ENCODE data around the gene OR4X2. TPM values are rescaled to one million over a fixed set of nuclear protein-coding genes. Genes with fewer than 3 reads are reported as not detected.
"Not testable (repeated sequence)": the region's sequence is repeated elsewhere in the genome, so short reads cannot be mapped to it uniquely, and the experiment has no call there.

The OR4X2 gene
- not detected in 2 replicates for total RNA-seq

DNA sequence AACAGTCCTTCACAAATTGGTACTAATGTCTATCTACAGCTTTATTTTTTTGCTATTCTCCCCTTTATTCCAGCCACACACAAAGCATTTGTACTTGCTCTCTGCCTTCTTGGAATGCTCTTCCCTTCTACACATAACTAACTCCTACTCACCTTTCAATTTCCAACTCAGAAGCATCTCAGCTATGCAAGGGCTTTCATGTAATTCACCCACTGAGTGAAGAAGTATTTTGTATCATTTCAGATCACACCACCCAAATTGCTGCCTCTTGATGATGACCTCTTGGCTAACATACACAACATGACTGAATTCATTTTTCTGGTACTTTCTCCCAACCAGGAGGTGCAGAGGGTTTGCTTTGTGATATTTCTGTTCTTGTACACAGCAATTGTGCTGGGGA, at the start of gene OR4X2:
OR4X2 (plus strand) TSS at position 301 of the 400 bp plus-strand sequence; CDS start at position 301, 0 bp downstream.
- intact Hi-C loops (cut with micrococcal nuclease), result no loop called here
- Mint-ChIP-seq H3K4me3 (ENCODE audit: low read depth) (no peak within 1 kb of the TSS), H3K27ac (no peak within 1 kb of the TSS), H3K4me1 (ENCODE audit: low read depth) (no peaks in the 10 kb centered on the region), H3K9me3 (peaks cover 8% of the 10 kb centered on the region), H3K27me3 (ENCODE audit: low read depth) (no peaks in the 10 kb centered on the region), H3K36me3 (ENCODE audit: low read depth) (no peaks in the 10 kb centered on the region)
- no peak for DNase-seq (ENCODE audit: low spot score)

DNA sequence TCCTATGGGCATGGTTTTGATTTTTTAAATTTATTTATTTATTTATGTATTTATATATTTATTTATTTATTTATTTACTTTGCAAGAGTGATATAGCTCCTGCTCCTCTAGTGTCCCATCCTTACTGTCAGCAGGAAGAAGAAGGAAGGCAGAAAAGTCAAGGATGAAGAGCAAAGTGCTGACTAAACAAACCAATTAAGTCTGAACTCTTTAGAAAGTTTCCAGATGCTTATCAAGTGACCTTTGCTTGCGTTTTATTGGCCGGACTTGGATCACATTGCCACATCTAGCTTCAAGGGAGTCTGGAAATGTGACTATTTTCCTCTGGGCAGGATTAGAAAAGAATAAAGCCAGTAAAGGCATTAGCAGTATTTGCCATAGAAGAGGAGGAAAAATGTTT, 37.0 kb upstream of the OR4X2 start:
- DNase-seq (ENCODE audit: low spot score), result no peak
- intact Hi-C loops (cut with micrococcal nuclease), result no loop called here
- Mint-ChIP-seq H3K4me3 (ENCODE audit: low read depth) (no peak overlapping the region), H3K27me3 (ENCODE audit: low read depth) (peaks cover 16% of the 10 kb centered on the region), H3K27ac (no peak overlapping the region), H3K9me3 (no peaks in the 10 kb centered on the region), H3K4me1 (ENCODE audit: low read depth) (no peaks in the 10 kb centered on the region), H3K36me3 (ENCODE audit: low read depth) (no peaks in the 10 kb centered on the region)

DNA sequence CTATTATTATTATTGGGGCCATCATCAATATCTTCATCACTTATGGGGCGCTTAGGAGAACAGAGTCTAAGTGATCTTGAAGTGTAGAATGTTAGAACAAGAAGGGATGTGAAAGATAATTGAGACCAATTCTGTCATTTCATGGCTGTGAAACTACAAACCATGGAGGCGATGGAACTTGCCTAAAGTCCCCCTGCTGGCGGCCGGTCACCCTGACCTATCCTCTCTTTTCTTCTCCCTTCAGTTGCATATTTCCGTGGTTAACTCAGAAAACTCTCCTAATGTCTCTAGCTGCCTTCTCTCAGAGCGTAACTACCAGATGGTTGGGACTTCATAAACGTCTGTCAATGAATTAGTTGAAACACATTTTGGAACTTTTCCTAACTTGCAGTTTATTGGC, 34.9 kb upstream of the OR4X2 start:
- H3K9me3 Mint-ChIP-seq, result no peaks in the 10 kb centered on the region
- no peak for DNase-seq (ENCODE audit: low spot score)
- no peaks in the 10 kb centered on the region for H3K4me1 Mint-ChIP-seq (ENCODE audit: low read depth)
- intact Hi-C loops (cut with micrococcal nuclease), result no loop called here
- peaks cover 9% of the 10 kb centered on the region for H3K27me3 Mint-ChIP-seq (ENCODE audit: low read depth)
- H3K4me3 Mint-ChIP-seq (ENCODE audit: low read depth), result no peak overlapping the region
- H3K27ac Mint-ChIP-seq, result no peak overlapping the region
- H3K36me3 Mint-ChIP-seq (ENCODE audit: low read depth), result no peaks in the 10 kb centered on the region

DNA sequence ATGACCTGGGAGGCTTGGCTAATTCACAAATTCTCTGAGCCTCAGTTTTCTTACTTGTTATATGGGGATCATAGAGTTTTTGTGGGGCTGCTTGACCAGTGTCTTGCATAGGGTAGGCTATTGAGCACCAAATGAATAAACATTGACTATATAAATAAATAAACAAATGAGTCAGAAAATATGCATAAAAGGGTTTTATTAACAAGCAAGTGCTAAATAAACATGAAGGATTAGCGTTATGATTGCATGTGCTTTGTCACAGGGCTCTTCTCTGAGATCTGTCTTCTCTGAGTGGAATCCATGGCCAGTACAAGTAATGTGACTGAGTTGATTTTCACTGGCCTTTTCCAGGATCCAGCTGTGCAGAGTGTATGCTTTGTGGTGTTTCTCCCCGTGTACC, 28.4 kb upstream of the OR4X2 start, which contains the start of gene OR4B1:
OR4B1 (plus strand) TSS at position 301 of the 400 bp plus-strand sequence; CDS start at position 301, 0 bp downstream.
- Mint-ChIP-seq H3K9me3 (no peaks in the 10 kb centered on the region), H3K27ac (no peak within 1 kb of the TSS), H3K36me3 (ENCODE audit: low read depth) (no peaks in the 10 kb centered on the region), H3K4me3 (ENCODE audit: low read depth) (no peak within 1 kb of the TSS), H3K4me1 (ENCODE audit: low read depth) (no peaks in the 10 kb centered on the region), H3K27me3 (ENCODE audit: low read depth) (peaks cover 2% of the 10 kb centered on the region)
- intact Hi-C loops (cut with micrococcal nuclease), result no loop called here
- no peak for DNase-seq (ENCODE audit: low spot score)

- Mint-ChIP-seq H3K27me3 (ENCODE audit: low read depth) (no peaks in the 10 kb centered on the region), H3K9me3 (no peaks in the 10 kb centered on the region), H3K36me3 (ENCODE audit: low read depth) (no peaks in the 10 kb centered on the region), H3K27ac (no peak overlapping the region), H3K4me3 (ENCODE audit: low read depth) (no peak overlapping the region), H3K4me1 (ENCODE audit: low read depth) (no peaks in the 10 kb centered on the region)
- intact Hi-C loops (cut with micrococcal nuclease), result no loop called here
- DNase-seq (ENCODE audit: low spot score), result no peak
Measured at GRCh38 chr11:48228761-48229160, 16.1 kb upstream of the OR4X2 start.

- H3K27me3 Mint-ChIP-seq (ENCODE audit: low read depth); H3K4me3 Mint-ChIP-seq (ENCODE audit: low read depth); H3K9me3 Mint-ChIP-seq; H3K36me3 Mint-ChIP-seq (ENCODE audit: low read depth); H3K27ac Mint-ChIP-seq; DNase-seq (ENCODE audit: low spot score); intact Hi-C loops (cut with micrococcal nuclease); H3K4me1 Mint-ChIP-seq (ENCODE audit: low read depth): not testable (repeated sequence)
Measured at GRCh38 chr11:48230057-48230456, 14.8 kb upstream of the OR4X2 start.

DNA sequence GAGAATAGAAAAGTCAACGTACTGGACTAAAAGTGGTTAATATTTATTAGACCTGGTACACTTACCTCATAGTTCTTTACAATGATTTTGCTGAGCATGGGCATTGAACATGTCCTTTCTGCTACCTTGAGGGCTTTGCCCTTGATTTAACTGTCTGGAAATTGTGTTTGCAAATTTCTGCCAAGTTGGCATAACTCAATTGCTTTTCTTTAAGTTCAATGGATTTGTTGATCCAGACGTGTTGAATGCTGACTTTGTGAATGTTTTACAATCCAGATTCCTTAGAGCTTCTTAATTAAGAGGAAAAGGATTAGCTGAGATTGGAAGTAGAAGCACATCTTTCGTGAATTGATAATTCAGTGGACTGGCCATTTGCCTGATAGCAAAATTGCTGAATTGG, 7.2 kb upstream of the OR4X2 start:
- Mint-ChIP-seq H3K9me3 (no peaks in the 10 kb centered on the region), H3K27ac (no peak overlapping the region), H3K27me3 (ENCODE audit: low read depth) (no peaks in the 10 kb centered on the region), H3K4me1 (ENCODE audit: low read depth) (no peaks in the 10 kb centered on the region), H3K4me3 (ENCODE audit: low read depth) (no peak overlapping the region), H3K36me3 (ENCODE audit: low read depth) (no peaks in the 10 kb centered on the region)
- intact Hi-C loops (cut with micrococcal nuclease), result no loop called here
- DNase-seq (ENCODE audit: low spot score), result no peak

GRCh38 chr11:48242501-48242900, 2.4 kb upstream of the OR4X2 start:
- intact Hi-C loops (cut with micrococcal nuclease), result no loop called here
- no peaks in the 10 kb centered on the region for H3K9me3 Mint-ChIP-seq
- no peaks in the 10 kb centered on the region for H3K36me3 Mint-ChIP-seq (ENCODE audit: low read depth)
- DNase-seq (ENCODE audit: low spot score), result no peak
- H3K4me3 Mint-ChIP-seq (ENCODE audit: low read depth), result no peak overlapping the region
- no peak overlapping the region for H3K27ac Mint-ChIP-seq
- no peaks in the 10 kb centered on the region for H3K4me1 Mint-ChIP-seq (ENCODE audit: low read depth)
- no peaks in the 10 kb centered on the region for H3K27me3 Mint-ChIP-seq (ENCODE audit: low read depth)

- no peak for DNase-seq (ENCODE audit: low spot score)
- H3K27ac Mint-ChIP-seq, result no peak overlapping the region
- intact Hi-C loops (cut with micrococcal nuclease), result no loop called here
- H3K4me1 Mint-ChIP-seq (ENCODE audit: low read depth), result no peaks in the 10 kb centered on the region
- H3K4me3 Mint-ChIP-seq (ENCODE audit: low read depth), result no peak overlapping the region
- H3K9me3 Mint-ChIP-seq, result peaks cover 8% of the 10 kb centered on the region
- H3K36me3 Mint-ChIP-seq (ENCODE audit: low read depth), result no peaks in the 10 kb centered on the region
- no peaks in the 10 kb centered on the region for H3K27me3 Mint-ChIP-seq (ENCODE audit: low read depth)
Measured at GRCh38 chr11:48248902-48249301, 4.0 kb downstream of the OR4X2 start.

DNA sequence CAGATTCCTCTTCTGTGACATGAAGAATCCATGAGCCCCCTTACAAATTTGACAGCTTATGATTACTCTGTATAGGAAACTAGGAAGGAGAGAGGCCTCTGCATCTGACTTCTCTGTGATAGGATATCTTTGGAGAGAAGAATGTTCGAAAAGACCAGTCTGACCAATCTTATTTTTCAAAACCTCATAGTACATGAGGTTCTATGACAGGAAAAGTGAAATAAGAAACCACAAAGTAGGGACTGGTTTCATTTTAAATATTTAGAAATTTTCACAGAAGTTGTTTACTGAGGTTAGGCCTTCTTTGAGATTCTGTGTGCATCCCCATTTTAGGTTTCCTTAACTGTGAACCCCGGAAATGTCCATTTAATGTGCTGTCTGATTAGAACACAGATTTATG, 16.7 kb downstream of the OR4X2 start:
- Mint-ChIP-seq H3K4me1 (ENCODE audit: low read depth) (no peaks in the 10 kb centered on the region), H3K36me3 (ENCODE audit: low read depth) (no peaks in the 10 kb centered on the region), H3K27ac (no peak overlapping the region), H3K27me3 (ENCODE audit: low read depth) (no peaks in the 10 kb centered on the region), H3K9me3 (no peaks in the 10 kb centered on the region), H3K4me3 (ENCODE audit: low read depth) (no peak overlapping the region)
- no peak for DNase-seq (ENCODE audit: low spot score)
- intact Hi-C loops (cut with micrococcal nuclease), result no loop called here

DNA sequence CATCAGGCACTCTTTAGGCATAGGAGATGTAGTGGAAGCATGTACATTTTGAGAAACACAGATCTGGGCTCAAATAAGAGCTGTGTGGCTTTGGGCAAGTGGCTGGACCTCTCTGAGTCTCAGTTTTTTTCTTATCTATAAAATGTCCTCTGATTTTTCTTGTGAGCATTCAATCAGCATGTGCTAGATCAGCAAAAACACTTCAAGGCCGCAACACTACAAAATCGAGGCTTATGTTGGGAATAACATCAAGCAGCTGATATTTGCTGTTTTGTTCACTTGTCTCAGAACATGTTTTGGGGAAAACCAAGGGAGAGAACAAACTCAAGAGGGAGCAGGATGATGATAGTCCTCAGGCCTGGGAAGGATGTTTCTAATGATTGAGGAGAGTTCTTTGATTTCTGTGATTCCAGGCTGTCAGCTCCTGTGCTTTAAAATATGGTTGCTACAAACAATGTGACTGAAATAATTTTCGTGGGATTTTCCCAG, 18.6 kb downstream of the OR4X2 start, which contains the start of gene OR4X1:
OR4X1 (plus strand) TSS at position 439 of the 489 bp plus-strand sequence; CDS start at position 439, 0 bp downstream.
- intact Hi-C loops (cut with micrococcal nuclease), result no loop called here
- H3K36me3 Mint-ChIP-seq (ENCODE audit: low read depth), result no peaks in the 10 kb centered on the region
- no peaks in the 10 kb centered on the region for H3K27me3 Mint-ChIP-seq (ENCODE audit: low read depth)
- DNase-seq (ENCODE audit: low spot score), result no peak
- H3K27ac Mint-ChIP-seq, result no peak within 1 kb of the TSS
- H3K9me3 Mint-ChIP-seq, result no peaks in the 10 kb centered on the region
- no peak within 1 kb of the TSS for H3K4me3 Mint-ChIP-seq (ENCODE audit: low read depth)
- H3K4me1 Mint-ChIP-seq (ENCODE audit: low read depth), result no peaks in the 10 kb centered on the region

GRCh38 chr11:48270621-48271020, 25.7 kb downstream of the OR4X2 start:
- Mint-ChIP-seq H3K27me3 (ENCODE audit: low read depth) (no peaks in the 10 kb centered on the region), H3K27ac (no peak overlapping the region), H3K4me1 (ENCODE audit: low read depth) (no peaks in the 10 kb centered on the region), H3K4me3 (ENCODE audit: low read depth) (no peak overlapping the region), H3K9me3 (no peaks in the 10 kb centered on the region), H3K36me3 (ENCODE audit: low read depth) (no peaks in the 10 kb centered on the region)
- no peak for DNase-seq (ENCODE audit: low spot score)
- intact Hi-C loops (cut with micrococcal nuclease), result no loop called here

GRCh38 chr11:48272606-48273005, 27.7 kb downstream of the OR4X2 start:
- Mint-ChIP-seq H3K4me1 (ENCODE audit: low read depth) (no peaks in the 10 kb centered on the region), H3K27me3 (ENCODE audit: low read depth) (peaks cover under 1% of the 10 kb centered on the region), H3K9me3 (no peaks in the 10 kb centered on the region), H3K4me3 (ENCODE audit: low read depth) (no peak overlapping the region), H3K36me3 (ENCODE audit: low read depth) (no peaks in the 10 kb centered on the region), H3K27ac (no peak overlapping the region)
- intact Hi-C loops (cut with micrococcal nuclease), result no loop called here
- DNase-seq (ENCODE audit: low spot score), result no peak

Measured in activated T-helper 2 cell treated with anti-CD3 and anti-CD28 coated beads, Interferon-gamma antibody, Interleukin-2, Interleukin-4, amounts not matched to agents 10 μg/mL and 5 μg/mL and 100 μg/mL, durations not matched to agents 14 hours and 24 hours and 36 hours (primary cell).